HL-60 (cell line): ENCODE measurements around the gene COMP.

ENCODE experiments used
- DNase-seq, 2 experiments: peaks; one replicate each; pipeline ENCODE4 v3.0.0-alpha.2; 2010 to 2020; ENCODE audit warnings: low read depth in 1 of 2, low spot score in 1 of 2
- H3K27ac ChIP-seq: fragments of 250-450 bp; sonication (Bioruptor Pico); replicated peaks from 2 replicates; pipeline ENCODE4 v1.5.1; 2020; ENCODE audit warnings: mild to moderate bottlenecking, moderate library complexity
- H3K27me3 ChIP-seq: fragments of 250-450 bp; sonication (Bioruptor Pico); 2 replicates; pipeline ENCODE4 v1.5.1; 2021; ENCODE audit warnings: mild to moderate bottlenecking, moderate library complexity; ENCODE audit not compliant: insufficient read depth, poor library complexity, severe bottlenecking
- H3K4me3 ChIP-seq: replicated peaks from 2 replicates; pipeline ENCODE4 v1.5.1; 2011; ENCODE audit warnings: mild to moderate bottlenecking, control low read depth, low read length; ENCODE audit not compliant: insufficient read depth
- GABPA ChIP-seq: IDR thresholded peaks from 2 replicates; pipeline ENCODE4 v1.6.1; 2012; ENCODE audit warnings: low read depth
- POLR2AphosphoS5 ChIP-seq: IDR thresholded peaks from 2 replicates; pipeline ENCODE4 v1.6.1; 2012; ENCODE audit warnings: low read depth
- REST ChIP-seq: IDR thresholded peaks from 2 replicates; pipeline ENCODE4 v1.6.1; 2012; ENCODE audit warnings: low read depth; ENCODE audit not compliant: insufficient replicate concordance
- SPI1 ChIP-seq: IDR thresholded peaks from 2 replicates; pipeline ENCODE4 v1.6.1; 2012; ENCODE audit warnings: low read depth, mild to moderate bottlenecking, borderline replicate concordance
- TF ChIP-seq, protein P1 (sequence below): IDR thresholded peaks from one replicate; pipeline ENCODE4 v1.5.1; 2011; ENCODE audit warnings: low read length, control low read depth, inconsistent platforms; ENCODE audit not compliant: insufficient read depth

The COMP gene

DNA sequence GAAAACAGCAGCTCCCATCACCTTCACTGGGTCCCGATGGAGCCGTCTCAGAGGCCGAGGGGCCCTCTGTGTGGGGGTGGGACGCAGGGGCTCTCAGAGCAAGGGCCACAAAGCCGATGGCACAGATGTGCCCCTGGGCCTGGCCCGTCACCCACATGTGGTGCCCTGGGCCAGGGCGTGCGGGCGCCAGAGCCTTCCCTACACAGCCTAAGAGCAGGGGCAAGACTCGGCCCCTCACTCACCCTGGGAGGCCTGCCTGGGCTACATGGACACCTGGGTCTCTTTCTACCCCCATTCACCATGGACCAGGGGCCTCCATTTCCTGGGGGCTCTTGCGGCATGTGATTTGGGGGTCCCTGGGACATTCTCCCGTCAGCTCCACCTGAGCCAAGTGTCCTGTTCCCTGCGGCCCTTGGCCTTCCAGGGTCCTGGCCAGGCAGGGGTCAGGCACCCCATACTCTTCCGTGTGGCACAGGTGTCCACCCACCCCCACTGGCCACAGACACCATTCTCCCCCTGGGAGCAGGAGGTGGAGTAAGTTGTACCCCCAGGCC lies 10.0 kb downstream of the COMP start:
- peaks cover 12% of the 10 kb centered on the region for H3K27me3 ChIP-seq

GRCh38 chr19:18780631-18781030 lies 10.5 kb downstream of the COMP start:
- Histone ChIP-seq H3K27ac (no peak overlapping the region), H3K27me3 (peaks cover 10% of the 10 kb centered on the region), H3K4me3 (no peak overlapping the region)
- no peak for DNase-seq
- no peak for TF ChIP-seq REST
- TF ChIP-seq, protein P1, sequence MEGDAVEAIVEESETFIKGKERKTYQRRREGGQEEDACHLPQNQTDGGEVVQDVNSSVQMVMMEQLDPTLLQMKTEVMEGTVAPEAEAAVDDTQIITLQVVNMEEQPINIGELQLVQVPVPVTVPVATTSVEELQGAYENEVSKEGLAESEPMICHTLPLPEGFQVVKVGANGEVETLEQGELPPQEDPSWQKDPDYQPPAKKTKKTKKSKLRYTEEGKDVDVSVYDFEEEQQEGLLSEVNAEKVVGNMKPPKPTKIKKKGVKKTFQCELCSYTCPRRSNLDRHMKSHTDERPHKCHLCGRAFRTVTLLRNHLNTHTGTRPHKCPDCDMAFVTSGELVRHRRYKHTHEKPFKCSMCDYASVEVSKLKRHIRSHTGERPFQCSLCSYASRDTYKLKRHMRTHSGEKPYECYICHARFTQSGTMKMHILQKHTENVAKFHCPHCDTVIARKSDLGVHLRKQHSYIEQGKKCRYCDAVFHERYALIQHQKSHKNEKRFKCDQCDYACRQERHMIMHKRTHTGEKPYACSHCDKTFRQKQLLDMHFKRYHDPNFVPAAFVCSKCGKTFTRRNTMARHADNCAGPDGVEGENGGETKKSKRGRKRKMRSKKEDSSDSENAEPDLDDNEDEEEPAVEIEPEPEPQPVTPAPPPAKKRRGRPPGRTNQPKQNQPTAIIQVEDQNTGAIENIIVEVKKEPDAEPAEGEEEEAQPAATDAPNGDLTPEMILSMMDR, result no peak

More for the DNA sequence above, 10.0 kb downstream of the COMP start:
- no peak for TF ChIP-seq POLR2AphosphoS5
- no peak for TF ChIP-seq GABPA
- TF ChIP-seq, protein P1, result no peak
- TF ChIP-seq SPI1, result no peak
- no peak for TF ChIP-seq REST
- no peak overlapping the region for H3K4me3 ChIP-seq
- no peak overlapping the region for H3K27ac ChIP-seq
- no peak for DNase-seq

DNA sequence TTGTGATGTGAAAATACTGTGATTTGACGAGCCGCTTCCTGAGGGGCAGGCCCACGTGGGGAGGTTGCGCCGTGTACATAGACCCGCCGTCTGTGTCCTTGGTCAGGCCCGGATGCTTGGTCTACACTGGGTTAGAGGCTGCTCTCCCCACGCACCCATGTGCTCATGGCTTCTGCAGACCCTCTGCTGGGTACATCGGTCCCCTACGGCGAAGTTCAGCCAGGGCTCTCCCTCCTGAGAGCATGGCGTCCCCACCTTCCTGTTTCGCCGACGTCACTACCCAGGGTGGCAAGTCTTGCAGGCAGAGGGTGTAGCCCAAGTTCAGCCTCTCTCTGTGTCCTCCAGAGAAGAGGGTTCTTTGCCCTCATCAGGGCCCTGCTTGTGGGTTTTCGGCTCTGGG lies 11.0 kb downstream of the COMP start:
- no peak overlapping the region for H3K4me3 ChIP-seq
- peaks cover 7% of the 10 kb centered on the region for H3K27me3 ChIP-seq
- DNase-seq, result no peak
- TF ChIP-seq REST (no peak), GABPA (no peak), POLR2AphosphoS5 (no peak), SPI1 (no peak)
- TF ChIP-seq, protein P1, result no peak
- no peak overlapping the region for H3K27ac ChIP-seq
